VCaP (cell line): ENCODE data around the gene SLC2A9.

Experiments
- H3K27ac ChIP-seq: fragments of 450-650 bp; 2 replicates; pipeline ENCODE4 v1.5.1; 2017
- TF ChIP-seq, protein P1 (sequence below): fragments of 450-650 bp; conservative IDR thresholded peaks from 2 replicates; pipeline ENCODE4 v1.5.1; 2017; ENCODE audit warnings: mild to moderate bottlenecking, moderate library complexity

The SLC2A9 gene

GRCh38 chr4:10040049-10040892 lies 19.0 kb upstream of the SLC2A9 start:
- TF ChIP-seq, protein P1, sequence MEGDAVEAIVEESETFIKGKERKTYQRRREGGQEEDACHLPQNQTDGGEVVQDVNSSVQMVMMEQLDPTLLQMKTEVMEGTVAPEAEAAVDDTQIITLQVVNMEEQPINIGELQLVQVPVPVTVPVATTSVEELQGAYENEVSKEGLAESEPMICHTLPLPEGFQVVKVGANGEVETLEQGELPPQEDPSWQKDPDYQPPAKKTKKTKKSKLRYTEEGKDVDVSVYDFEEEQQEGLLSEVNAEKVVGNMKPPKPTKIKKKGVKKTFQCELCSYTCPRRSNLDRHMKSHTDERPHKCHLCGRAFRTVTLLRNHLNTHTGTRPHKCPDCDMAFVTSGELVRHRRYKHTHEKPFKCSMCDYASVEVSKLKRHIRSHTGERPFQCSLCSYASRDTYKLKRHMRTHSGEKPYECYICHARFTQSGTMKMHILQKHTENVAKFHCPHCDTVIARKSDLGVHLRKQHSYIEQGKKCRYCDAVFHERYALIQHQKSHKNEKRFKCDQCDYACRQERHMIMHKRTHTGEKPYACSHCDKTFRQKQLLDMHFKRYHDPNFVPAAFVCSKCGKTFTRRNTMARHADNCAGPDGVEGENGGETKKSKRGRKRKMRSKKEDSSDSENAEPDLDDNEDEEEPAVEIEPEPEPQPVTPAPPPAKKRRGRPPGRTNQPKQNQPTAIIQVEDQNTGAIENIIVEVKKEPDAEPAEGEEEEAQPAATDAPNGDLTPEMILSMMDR: no peak

DNA sequence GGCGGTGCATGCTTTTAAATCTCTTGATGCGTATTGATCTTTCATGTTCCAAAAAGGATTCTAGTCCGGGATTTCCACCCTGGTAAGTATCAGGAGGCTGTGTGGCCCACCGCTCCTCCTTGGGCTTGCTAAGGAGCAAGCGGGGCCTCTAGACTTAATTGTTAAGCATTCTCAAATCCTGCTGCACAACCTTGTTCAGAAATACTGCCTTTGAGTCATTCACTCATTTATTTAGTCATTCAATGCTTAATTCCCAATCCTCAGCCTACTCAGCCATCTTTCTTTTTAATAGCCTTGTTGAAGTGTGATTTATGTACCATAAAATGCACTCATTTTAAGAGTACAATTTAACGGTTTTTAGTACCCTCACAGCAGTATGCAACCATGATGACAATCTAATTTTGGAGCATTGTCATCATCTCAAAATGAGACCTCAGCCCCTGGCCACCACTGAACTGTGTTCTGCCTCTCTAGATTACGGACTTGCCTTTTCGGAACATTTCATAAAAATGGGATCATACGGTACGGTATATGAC lies 15.6 kb upstream of the SLC2A9 start:
- H3K27ac ChIP-seq: no peak overlapping the region
- TF ChIP-seq, protein P1: no peak

More at GRCh38 chr4:10040049-10040892, 19.0 kb upstream of the SLC2A9 start:
- H3K27ac ChIP-seq: no peak overlapping the region

- no peak overlapping the region for H3K27ac ChIP-seq
- TF ChIP-seq, protein P1: no peak
Observed at GRCh38 chr4:10035130-10035529, 13.8 kb upstream of the SLC2A9 start.

DNA sequence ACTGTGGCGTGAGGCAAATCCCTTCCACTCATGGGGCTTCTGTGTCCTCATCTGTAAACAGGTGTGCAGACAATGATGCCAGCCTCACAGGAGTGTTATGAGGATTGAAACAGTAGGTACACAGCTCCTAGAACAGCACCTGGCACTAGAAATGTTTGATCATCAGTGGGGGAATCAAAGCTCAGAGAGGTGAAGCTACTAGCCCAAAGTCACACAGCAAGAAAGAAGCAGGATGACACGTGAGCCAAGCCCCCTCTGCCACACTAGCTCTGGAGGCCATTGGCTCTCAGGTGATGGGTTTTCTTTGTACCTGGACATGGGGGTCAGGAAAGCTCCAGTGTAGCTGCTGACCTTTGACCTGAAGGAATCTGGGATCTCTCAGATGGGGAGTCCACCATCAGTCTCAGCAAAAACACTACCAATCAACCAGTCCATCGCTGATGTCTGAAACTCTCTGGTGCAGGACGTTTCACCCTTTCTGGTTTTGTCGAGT lies 13.4 kb upstream of the SLC2A9 start:
- H3K27ac ChIP-seq: no peak overlapping the region
- TF ChIP-seq, protein P1: no peak

GRCh38 chr4:10034136-10034535 lies 12.8 kb upstream of the SLC2A9 start:
- TF ChIP-seq, protein P1: no peak
- H3K27ac ChIP-seq: no peak overlapping the region

DNA sequence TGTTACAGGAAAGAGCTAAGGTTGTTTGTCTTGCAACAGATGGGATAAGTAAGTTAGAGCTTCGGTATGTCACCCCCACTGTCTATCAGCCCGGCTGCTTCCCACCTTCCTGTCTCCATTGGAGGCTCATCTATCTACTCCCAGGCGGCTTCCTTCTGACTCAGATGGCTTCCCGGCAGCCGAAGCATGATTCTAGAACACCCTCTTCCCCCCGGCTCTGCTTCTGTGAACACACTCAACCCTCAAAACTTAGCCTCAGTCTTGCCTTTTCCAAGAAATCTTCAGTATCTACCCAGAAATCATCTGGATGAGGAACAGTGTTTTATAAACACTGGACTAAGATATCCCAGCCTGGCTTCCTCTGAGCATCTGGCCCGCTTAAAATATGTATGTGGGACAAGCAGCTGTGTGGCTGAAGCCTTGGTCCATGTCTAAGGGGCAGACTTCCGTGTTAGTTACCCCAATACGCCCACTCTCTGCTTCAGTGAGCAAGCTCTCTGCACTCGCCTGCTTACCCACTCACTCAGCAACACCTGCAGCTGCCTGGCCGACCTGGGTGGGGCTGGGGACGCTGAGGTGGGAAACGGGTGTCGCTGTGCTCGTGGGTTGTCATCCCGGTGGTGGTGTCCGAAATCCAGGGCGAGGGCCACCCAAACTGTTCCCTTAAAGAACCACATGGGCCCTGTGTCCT lies 12.0 kb upstream of the SLC2A9 start:
- TF ChIP-seq, protein P1: no peak
- H3K27ac ChIP-seq: no peak overlapping the region

GRCh38 chr4:10032625-10033024 lies 11.3 kb upstream of the SLC2A9 start:
- no peak overlapping the region for H3K27ac ChIP-seq
- TF ChIP-seq, protein P1: no peak
